HepG2 (cell line): Measurements from ENCODE around the gene SIK3. TPM values are rescaled to one million over a fixed set of nuclear protein-coding genes. Genes with fewer than 3 reads are reported as not detected.
A peak's percentile ranks its signal among the peaks of the same experiment; 100 is the strongest.

Experiments used
- ATAC-seq: fragments of 200-7000 bp; cut with Tn5 transposase; 3 replicates; pipeline ENCODE4 v1.9.1; 2020; ENCODE audit warnings: mild to moderate bottlenecking, moderate library complexity
- BruUV-seq: library from RNA; stranded (reverse); fragments of 400-500 nt; replicated peaks from 2 replicates; lab custom pipeline; 2021; lab: Mats Ljungman, UMichigan
- CTCF ChIA-PET: fragments of 300-600 bp; formaldehyde crosslinking; extraction: SDS; loops from one replicate; lab custom pipeline; 2021; ENCODE audit warnings: low total read pairs, inconsistent platforms, low intra/inter-chr PET ratio; lab: Yijun Ruan, JAX
- POLR2A ChIA-PET: fragments of 350-600 bp; sonication (Branson Sonifier 250); formaldehyde crosslinking; loops from one replicate; lab custom pipeline; 2020; ENCODE audit warnings: antibody characterized with exemption, inconsistent platforms; lab: Yijun Ruan, JAX
- DNase-seq: peaks from one replicate; pipeline ENCODE4 v3.0.0-alpha.2; 2015; ENCODE audit warnings: low spot score
- FAIRE-seq: peaks from 3 replicates; lab custom pipeline; 2011; peaks lifted over from hg19 to GRCh38; lab: Jason Lieb, UNC
- H2AFZ ChIP-seq: one replicate; pipeline ENCODE4 v1.6.1; 2011; ENCODE audit warnings: low read length, inconsistent platforms
- H3K27ac ChIP-seq: fragments of 300-600 bp; 3 replicates; pipeline ENCODE4 v1.8.0; 2011; ENCODE audit warnings: mixed run types, mild to moderate bottlenecking, mixed read lengths, low read length, inconsistent platforms; ENCODE audit not compliant: insufficient read depth; ENCODE audit errors: extremely low read length
- H3K27me3 ChIP-seq, 2 experiments: fragments of 200-600 bp in 1 of 2; 2 replicates in 1 of 2; 3 replicates in 1 of 2; pipeline versions ENCODE4 v1.6.0 to v1.8.0; 2011; ENCODE audit warnings: low read length in 2 of 2, mild to moderate bottlenecking in 2 of 2, moderate library complexity in 2 of 2, inconsistent platforms in 1 of 2; ENCODE audit not compliant: insufficient read depth in 2 of 2, control insufficient read depth in 1 of 2
- H3K36me3 ChIP-seq, 2 experiments: fragments of 200-600 bp in 1 of 2; replicated peaks in 1 of 2; 2 replicates in 1 of 2; 3 replicates in 1 of 2; pipeline versions ENCODE4 v1.5.1 to v1.8.0; 2011; ENCODE audit warnings: low read length in 2 of 2, inconsistent platforms in 1 of 2; ENCODE audit not compliant: insufficient read depth in 2 of 2, control insufficient read depth in 1 of 2
- H3K4me1 ChIP-seq: 2 replicates; pipeline ENCODE4 v1.5.1; 2012; ENCODE audit warnings: low read length, inconsistent platforms; ENCODE audit not compliant: insufficient read depth
- H3K4me2 ChIP-seq: 2 replicates; pipeline ENCODE4 v1.6.0; 2011; ENCODE audit warnings: low read depth, low read length, inconsistent platforms
- H3K4me3 ChIP-seq, 3 experiments: fragments of 200-600 bp in 1 of 3; sonication (generic), shearing (Covaris generic) in 1 of 3; replicated peaks in 1 of 3; 2 replicates each; pipeline ENCODE4 v1.5.1; 2011 to 2016; ENCODE audit warnings: low read length in 3 of 3, inconsistent platforms in 2 of 3, low read depth in 2 of 3, mild to moderate bottlenecking in 2 of 3, control low read depth in 1 of 3, mixed read lengths in 1 of 3; ENCODE audit not compliant: insufficient read depth in 1 of 3
- H3K79me2 ChIP-seq: one replicate; pipeline ENCODE4 v1.6.1; 2011; ENCODE audit warnings: low read length, inconsistent platforms; ENCODE audit not compliant: insufficient read depth
- H3K9ac ChIP-seq: 2 replicates; pipeline ENCODE4 v1.6.0; 2011; ENCODE audit warnings: mild to moderate bottlenecking, low read depth, low read length, inconsistent platforms; ENCODE audit not compliant: insufficient read depth
- H3K9me3 ChIP-seq: 2 replicates; pipeline ENCODE4 v1.5.1; 2012; ENCODE audit warnings: mild to moderate bottlenecking, low read length
- H4K20me1 ChIP-seq: 2 replicates; pipeline ENCODE4 v1.6.0; 2011; ENCODE audit warnings: inconsistent platforms, mild to moderate bottlenecking, low read length, moderate library complexity; ENCODE audit not compliant: insufficient read depth
- DR1 ChIP-seq: sonication (generic); formaldehyde crosslinking; IDR thresholded peaks from 2 replicates; pipeline ENCODE4 v1.8.0; 2021; ENCODE audit warnings: mild to moderate bottlenecking, missing genetic modification reagents, inconsistent platforms
- ETV5 ChIP-seq: IDR thresholded peaks from 2 replicates; pipeline ENCODE4 v1.6.1; 2018; ENCODE audit warnings: missing biosample characterization, missing genetic modification reagents, inconsistent platforms, borderline replicate concordance
- FIP1L1 ChIP-seq: fragments of 200-400 bp; formaldehyde crosslinking; IDR thresholded peaks from 2 replicates; pipeline ENCODE4 v1.6.1; 2018; ENCODE audit warnings: low read depth, mild to moderate bottlenecking, low read length, moderate library complexity, borderline replicate concordance; ENCODE audit not compliant: insufficient read depth
- FOXC1 ChIP-seq: sonication (generic); formaldehyde crosslinking; IDR thresholded peaks from 2 replicates; pipeline ENCODE4 v1.8.0; 2022; ENCODE audit warnings: mild to moderate bottlenecking, missing genetic modification reagents, borderline replicate concordance
- HNF4G ChIP-seq, 2 experiments: sonication (generic) in 1 of 2; formaldehyde crosslinking in 1 of 2; IDR thresholded peaks; 2 replicates each; pipeline versions ENCODE4 v1.4.0 to v1.6.1; 2011 to 2020; ENCODE audit warnings: borderline replicate concordance in 2 of 2, low read depth in 2 of 2, mild to moderate bottlenecking in 2 of 2, low read length in 1 of 2, missing genetic modification reagents in 1 of 2, moderate library complexity in 1 of 2
- HOXD1 ChIP-seq: sonication (generic); formaldehyde crosslinking; IDR thresholded peaks from 2 replicates; pipeline ENCODE4 v1.5.0; 2020; ENCODE audit warnings: missing genetic modification reagents
- PRMT3 ChIP-seq: sonication (generic); formaldehyde crosslinking; IDR thresholded peaks from 2 replicates; pipeline ENCODE4 v1.8.1; 2022; ENCODE audit warnings: low read depth, mild to moderate bottlenecking, moderate library complexity, missing genetic modification reagents, borderline replicate concordance
- TRIM24 ChIP-seq: sonication (generic); formaldehyde crosslinking; IDR thresholded peaks from 2 replicates; pipeline ENCODE4 v1.8.0; 2022; ENCODE audit warnings: mild to moderate bottlenecking, missing genetic modification reagents
- XRCC5 ChIP-seq: fragments of 200-400 bp; formaldehyde crosslinking; optimal IDR thresholded peaks from 2 replicates; pipeline ENCODE3; 2017; ENCODE audit warnings: mild to moderate bottlenecking, low read length
- YY1 ChIP-seq: IDR thresholded peaks from 2 replicates; pipeline ENCODE4 v1.6.1; 2011; ENCODE audit warnings: low read length, low read depth, moderate library complexity, mild to moderate bottlenecking; ENCODE audit not compliant: insufficient read depth, insufficient replicate concordance
- ZNF234 ChIP-seq: sonication (generic); formaldehyde crosslinking; conservative IDR thresholded peaks from 2 replicates; pipeline ENCODE4 v1.5.1; 2020; ENCODE audit warnings: mild to moderate bottlenecking, missing genetic modification reagents
- ZNF496 ChIP-seq: sonication (generic); formaldehyde crosslinking; IDR thresholded peaks from 2 replicates; pipeline ENCODE4 v1.8.1; 2023; ENCODE audit warnings: mild to moderate bottlenecking, moderate library complexity, missing genetic modification reagents; ENCODE audit not compliant: insufficient replicate concordance
- ZNF879 ChIP-seq: sonication (generic); formaldehyde crosslinking; IDR thresholded peaks from 2 replicates; pipeline ENCODE4 v1.8.1; 2023; ENCODE audit warnings: missing genetic modification reagents
- WGBS: methylation state at CpG from one replicate; pipeline ENCODE4 v1.1.6; 2017; ENCODE audit warnings: low lambda C conversion rate; 5-methylcytosine and 5-hydroxymethylcytosine counted together
- in situ Hi-C: cut with HindIII; loops from 2 replicates; pipeline ENCODE4 v1.10.0; 2017; ENCODE audit warnings: low pct_unique_long_range_greater_than_20kb; ENCODE audit not compliant: extremely low pct_ligation_motif_present
- intact Hi-C: fragments of 100-400 bp; cut with micrococcal nuclease; formaldehyde crosslinking; loops from one replicate; pipeline ENCODE4 v1.10.0; 2022; ENCODE audit not compliant: unreplicated experiment
- polyA plus RNA-seq, 8 experiments: library from polyadenylated mRNA; depleted of rRNA in 3 of 8; stranded (reverse) in 7 of 8; unstranded in 1 of 8; fragments of >200 nt; fragmentation: Illumina TruSeq in 4 of 8; extraction: Trizol in 4 of 8; gene quantifications; 2 replicates each; pipeline versions ENCODE4 v1.2.1 to v1.2.3, GENCODE V29; 2011 to 2016; ENCODE audit warnings: low read depth in 4 of 8, missing spikeins in 1 of 8, mixed read lengths in 1 of 8; ENCODE audit not compliant: insufficient read depth in 1 of 8
- total RNA-seq, 5 experiments: library from RNA; depleted of rRNA; stranded (reverse); fragments of >200 nt; fragmentation: Illumina TruSeq; extraction: Trizol; gene quantifications; 2 replicates each; pipeline ENCODE4 v1.2.3, GENCODE V29; 2016; ENCODE audit warnings: low read depth in 1 of 5
- TF ChIP-seq, protein P1 (sequence below): sonication (generic); formaldehyde crosslinking; IDR thresholded peaks from 2 replicates; pipeline ENCODE4 v1.5.0; 2020; ENCODE audit warnings: mild to moderate bottlenecking, missing genetic modification reagents, borderline replicate concordance
- TF ChIP-seq, protein P2 (sequence below): sonication (generic); formaldehyde crosslinking; IDR thresholded peaks from 2 replicates; pipeline ENCODE4 v1.8.0; 2022; ENCODE audit warnings: mild to moderate bottlenecking, missing genetic modification reagents
- TF ChIP-seq, protein P3 (sequence below): sonication (generic); formaldehyde crosslinking; IDR thresholded peaks from 2 replicates; pipeline ENCODE4 v1.8.0; 2022; ENCODE audit warnings: mild to moderate bottlenecking, missing genetic modification reagents, borderline replicate concordance

Gene SIK3
- total and polyA plus RNA-seq, 2 of the 13 experiments (the other 11 are each of a cell fraction or from before 2014, with no cell fraction given) = 5.7 to 9.8 TPM

DNA sequence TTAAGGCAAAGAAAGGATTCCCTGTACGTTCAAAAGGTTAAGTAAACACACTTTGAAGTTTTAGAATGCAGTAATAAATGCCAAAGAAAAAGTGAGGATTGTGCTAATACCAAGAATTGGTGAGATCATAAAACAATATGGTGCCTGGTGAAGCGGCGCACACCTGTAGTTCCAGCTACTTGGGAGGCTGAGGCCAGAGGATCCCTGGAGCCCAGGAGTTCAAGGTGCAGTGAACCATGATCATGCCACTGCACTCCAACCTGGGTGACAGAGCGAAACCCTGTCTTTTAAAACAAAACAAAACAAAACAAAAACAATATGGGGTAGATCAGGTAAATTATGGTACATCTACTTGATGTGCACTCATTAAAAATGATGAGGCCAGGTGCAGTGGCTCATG lies 187.4 kb downstream of the SIK3 start (continued):
- TF ChIP-seq, protein P1, sequence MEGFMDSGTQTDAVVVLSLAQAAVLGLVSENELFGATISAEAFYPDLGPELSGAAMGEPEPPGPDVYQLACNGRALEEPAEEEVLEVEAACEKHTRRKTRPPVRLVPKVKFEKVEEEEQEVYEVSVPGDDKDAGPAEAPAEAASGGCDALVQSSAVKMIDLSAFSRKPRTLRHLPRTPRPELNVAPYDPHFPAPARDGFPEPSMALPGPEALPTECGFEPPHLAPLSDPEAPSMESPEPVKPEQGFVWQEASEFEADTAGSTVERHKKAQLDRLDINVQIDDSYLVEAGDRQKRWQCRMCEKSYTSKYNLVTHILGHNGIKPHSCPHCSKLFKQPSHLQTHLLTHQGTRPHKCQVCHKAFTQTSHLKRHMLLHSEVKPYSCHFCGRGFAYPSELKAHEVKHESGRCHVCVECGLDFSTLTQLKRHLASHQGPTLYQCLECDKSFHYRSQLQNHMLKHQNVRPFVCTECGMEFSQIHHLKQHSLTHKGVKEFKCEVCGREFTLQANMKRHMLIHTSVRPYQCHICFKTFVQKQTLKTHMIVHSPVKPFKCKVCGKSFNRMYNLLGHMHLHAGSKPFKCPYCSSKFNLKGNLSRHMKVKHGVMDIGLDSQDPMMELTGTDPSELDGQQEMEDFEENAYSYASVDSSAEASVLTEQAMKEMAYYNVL = no peak
- no peak for TF ChIP-seq ZNF234 (CRISPR knock-in tag)
- TF ChIP-seq DR1 (CRISPR knock-in tag) = no peak
- TF ChIP-seq, protein P2, sequence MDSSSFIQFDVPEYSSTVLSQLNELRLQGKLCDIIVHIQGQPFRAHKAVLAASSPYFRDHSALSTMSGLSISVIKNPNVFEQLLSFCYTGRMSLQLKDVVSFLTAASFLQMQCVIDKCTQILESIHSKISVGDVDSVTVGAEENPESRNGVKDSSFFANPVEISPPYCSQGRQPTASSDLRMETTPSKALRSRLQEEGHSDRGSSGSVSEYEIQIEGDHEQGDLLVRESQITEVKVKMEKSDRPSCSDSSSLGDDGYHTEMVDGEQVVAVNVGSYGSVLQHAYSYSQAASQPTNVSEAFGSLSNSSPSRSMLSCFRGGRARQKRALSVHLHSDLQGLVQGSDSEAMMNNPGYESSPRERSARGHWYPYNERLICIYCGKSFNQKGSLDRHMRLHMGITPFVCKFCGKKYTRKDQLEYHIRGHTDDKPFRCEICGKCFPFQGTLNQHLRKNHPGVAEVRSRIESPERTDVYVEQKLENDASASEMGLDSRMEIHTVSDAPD (CRISPR knock-in tag) = no peak
- TF ChIP-seq ZNF496 (CRISPR knock-in tag) = no peak
- no peak for TF ChIP-seq HNF4G (IDR thresholded peaks at IDR 0.05; ENCODE audit: borderline replicate concordance, low read depth, low read length)
- TF ChIP-seq HNF4G (CRISPR knock-in tag; IDR thresholded peaks at IDR 0.05; ENCODE audit: borderline replicate concordance, low read depth) = no peak
- TF ChIP-seq HOXD1 = no peak

- Histone ChIP-seq H3K4me1 (peaks cover 10% of the 10 kb centered on the region), H4K20me1 (no peaks in the 10 kb centered on the region), H3K4me2 (no peak overlapping the region), H3K27ac (peak overlapping the region; percentile 16), H3K4me3 (no peak overlapping the region), H3K27me3 (no peaks in the 10 kb centered on the region), H3K9ac (no peak overlapping the region), H3K36me3 (no peaks in the 10 kb centered on the region; a peak in 2 of 5 replicates), H3K79me2 (no peaks in the 10 kb centered on the region), H3K9me3 (no peaks in the 10 kb centered on the region), H2AFZ (no peak overlapping the region)
- ATAC-seq (no peak), DNase-seq (no peak), FAIRE-seq (no peak)
- intact Hi-C loops = no loop called here
- POLR2A ChIA-PET = no interaction called here
- TF ChIP-seq YY1 (no peak), XRCC5 (no peak), TRIM24 (CRISPR knock-in tag) (no peak), FOXC1 (CRISPR knock-in tag) (no peak), FIP1L1 (no peak), ETV5 (CRISPR knock-in tag) (no peak), PRMT3 (CRISPR knock-in tag) (no peak), ZNF879 (no peak)
- TF ChIP-seq, protein P3, sequence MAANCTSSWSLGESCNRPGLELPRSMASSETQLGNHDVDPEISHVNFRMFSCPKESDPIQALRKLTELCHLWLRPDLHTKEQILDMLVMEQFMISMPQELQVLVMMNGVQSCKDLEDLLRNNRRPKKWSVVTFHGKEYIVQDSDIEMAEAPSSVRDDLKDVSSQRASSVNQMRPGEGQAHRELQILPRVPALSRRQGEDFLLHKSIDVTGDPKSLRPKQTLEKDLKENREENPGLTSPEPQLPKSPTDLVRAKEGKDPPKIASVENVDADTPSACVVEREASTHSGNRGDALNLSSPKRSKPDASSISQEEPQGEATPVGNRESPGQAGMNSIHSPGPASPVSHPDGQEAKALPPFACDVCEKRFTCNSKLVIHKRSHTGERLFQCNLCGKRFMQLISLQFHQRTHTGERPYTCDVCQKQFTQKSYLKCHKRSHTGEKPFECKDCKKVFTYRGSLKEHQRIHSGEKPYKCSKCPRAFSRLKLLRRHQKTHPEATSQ (CRISPR knock-in tag) = no peak
- in situ Hi-C loops = no loop called here
- CTCF ChIA-PET = no interaction called here
- BruUV-seq = no TSS peak
- WGBS = 95% methylated on average over 2 of the region's 2 CpGs
Measured at GRCh38 chr11:116910378-116910777, 187.8 kb downstream of the SIK3 start.
